SK-N-SH (cell line): Measurements from ENCODE around the gene PER1. TPM values are rescaled to one million over a fixed set of nuclear protein-coding genes. Genes with fewer than 3 reads are reported as not detected.

Experiments
- CTCF ChIA-PET: fragments of 300-600, 350-600 bp; formaldehyde crosslinking; extraction: SDS; loops from one replicate; lab custom pipeline; 2021; lab: Yijun Ruan, JAX
- POLR2A ChIA-PET: fragments of 350-600 bp; sonication (Branson Sonifier 250); formaldehyde crosslinking; extraction: SDS; loops from one replicate; lab custom pipeline; 2020; ENCODE audit warnings: antibody characterized with exemption, inconsistent platforms; lab: Yijun Ruan, JAX
- DNase-seq: peaks from one replicate; pipeline ENCODE4 v3.0.0; 2012
- H2AFZ ChIP-seq: fragments of 200-600 bp; sonication (generic); 2 replicates; pipeline ENCODE4 v1.8.1; 2016; ENCODE audit warnings: antibody characterized with exemption, mild to moderate bottlenecking, low read depth
- H3F3A ChIP-seq: fragments of 200-600 bp; sonication (generic); replicated peaks from 2 replicates; pipeline ENCODE3; 2016; ENCODE audit warnings: antibody characterized with exemption, mild to moderate bottlenecking; ENCODE audit not compliant: insufficient read depth
- H3K27ac ChIP-seq, 2 experiments: fragments of 200-500 bp in 1 of 2; fragments of 200-600 bp in 1 of 2; sonication (Bioruptor generic) in 1 of 2; sonication (generic), shearing (Covaris generic) in 1 of 2; 2 replicates each; pipeline versions ENCODE4 v1.5.1 to v1.6.1; 2014 to 2016; ENCODE audit warnings: low read depth in 2 of 2, inconsistent platforms in 1 of 2, low read length in 1 of 2, mild to moderate bottlenecking in 1 of 2, mixed read lengths in 1 of 2
- H3K27me3 ChIP-seq: fragments of 200-600 bp; sonication (generic), shearing (Covaris generic); 2 replicates; pipeline ENCODE4 v1.6.1; 2016; ENCODE audit warnings: mixed run types; ENCODE audit not compliant: insufficient read depth
- H3K36me3 ChIP-seq, 2 experiments: fragments of 200-500 bp in 1 of 2; fragments of 200-600 bp in 1 of 2; sonication (Bioruptor generic) in 1 of 2; sonication (generic) in 1 of 2; replicated peaks in 1 of 2; 2 replicates each; pipeline versions ENCODE3 to v1.5.1; 2014 to 2016; ENCODE audit warnings: low read length in 1 of 2, mild to moderate bottlenecking in 1 of 2; ENCODE audit not compliant: insufficient read depth in 2 of 2, control insufficient read depth in 1 of 2
- H3K4me1 ChIP-seq, 2 experiments: fragments of 200-500 bp in 1 of 2; fragments of 200-600 bp in 1 of 2; sonication (Bioruptor generic) in 1 of 2; sonication (generic), shearing (Covaris generic) in 1 of 2; 2 replicates each; pipeline versions ENCODE4 v1.5.1 to v1.6.1; 2014 to 2016; ENCODE audit warnings: low read depth in 1 of 2, low read length in 1 of 2, mixed run types in 1 of 2; ENCODE audit not compliant: insufficient read depth in 2 of 2, control insufficient read depth in 1 of 2
- H3K4me2 ChIP-seq: fragments of 200-600 bp; sonication (generic), shearing (Covaris generic); 2 replicates; pipeline ENCODE4 v1.6.1; 2017; ENCODE audit warnings: mixed run types
- H3K4me3 ChIP-seq, 2 experiments: fragments of 200-500 bp in 1 of 2; fragments of 200-600 bp in 1 of 2; sonication (Bioruptor generic) in 1 of 2; sonication (generic), shearing (Covaris generic) in 1 of 2; 2 replicates each; pipeline versions ENCODE4 v1.5.1 to v1.8.1; 2014 to 2016; ENCODE audit warnings: low read depth in 2 of 2, inconsistent platforms in 1 of 2, low read length in 1 of 2, mild to moderate bottlenecking in 1 of 2, mixed read lengths in 1 of 2, moderate library complexity in 1 of 2
- H3K79me2 ChIP-seq: fragments of 200-600 bp; sonication (generic); 2 replicates; pipeline ENCODE4 v1.8.1; 2017; ENCODE audit warnings: mild to moderate bottlenecking; ENCODE audit not compliant: insufficient read depth
- H3K9ac ChIP-seq: fragments of 200-600 bp; sonication (generic); 2 replicates; pipeline ENCODE4 v1.6.1; 2017; ENCODE audit warnings: mixed run types
- H3K9me2 ChIP-seq: fragments of 200-600 bp; sonication (generic); 2 replicates; pipeline ENCODE4 v1.6.1; 2017; ENCODE audit warnings: mixed run types
- H3K9me3 ChIP-seq: fragments of 200-600 bp; sonication (generic); 2 replicates; pipeline ENCODE4 v1.6.1; 2017; ENCODE audit warnings: mixed run types, mild to moderate bottlenecking, moderate library complexity
- H4K20me1 ChIP-seq: fragments of 200-600 bp; sonication (generic); 2 replicates; pipeline ENCODE4 v1.6.1; 2017; ENCODE audit warnings: mild to moderate bottlenecking, mixed run types; ENCODE audit not compliant: insufficient read depth
- CHD2 ChIP-seq: fragments of 150-350 bp; IDR thresholded peaks from 2 replicates; pipeline ENCODE4 v1.6.1; 2018; ENCODE audit warnings: low read length; ENCODE audit not compliant: partially characterized antibody
- ELF1 ChIP-seq: IDR thresholded peaks from 2 replicates; pipeline ENCODE4 v1.4.0; 2012
- EP300 ChIP-seq, 2 experiments: IDR thresholded peaks; 2 replicates each; pipeline versions ENCODE4 v1.4.0 to v1.6.1; 2012; ENCODE audit warnings: borderline replicate concordance in 1 of 2, low read depth in 1 of 2, low read length in 1 of 2
- FOSL2 ChIP-seq: IDR thresholded peaks from 2 replicates; pipeline ENCODE4 v1.4.0; 2012; ENCODE audit warnings: low read depth, mild to moderate bottlenecking, moderate library complexity, borderline replicate concordance
- FOXM1 ChIP-seq: IDR thresholded peaks from 2 replicates; pipeline ENCODE4 v1.4.0; 2012; ENCODE audit warnings: low read depth, mild to moderate bottlenecking
- GATA2 ChIP-seq: sonication (generic); formaldehyde crosslinking; IDR thresholded peaks from 2 replicates; pipeline ENCODE4 v1.5.0; 2020; ENCODE audit warnings: mild to moderate bottlenecking, missing genetic modification reagents
- MEF2A ChIP-seq: IDR thresholded peaks from 2 replicates; pipeline ENCODE4 v1.4.0; 2012; ENCODE audit warnings: low read depth, borderline replicate concordance
- MXI1 ChIP-seq: IDR thresholded peaks from 2 replicates; pipeline ENCODE4 v1.6.1; 2012; ENCODE audit warnings: mild to moderate bottlenecking, low read depth, low read length, improper control_type of control experiment
- NFIC ChIP-seq: IDR thresholded peaks from 2 replicates; pipeline ENCODE4 v1.4.0; 2012; ENCODE audit warnings: borderline replicate concordance
- PBX3 ChIP-seq: IDR thresholded peaks from 2 replicates; pipeline ENCODE4; 2012
- RCOR1 ChIP-seq: fragments of 150-350 bp; IDR thresholded peaks from 2 replicates; pipeline ENCODE4 v1.6.1; 2017; ENCODE audit warnings: antibody characterized with exemption, low read length
- RXRA ChIP-seq: IDR thresholded peaks from 2 replicates; pipeline ENCODE4 v1.4.0; 2012; ENCODE audit warnings: low read depth, mild to moderate bottlenecking, borderline replicate concordance
- SIN3A ChIP-seq: IDR thresholded peaks from 2 replicates; pipeline ENCODE4 v1.6.1; 2012; ENCODE audit warnings: low read depth, mild to moderate bottlenecking, low read length, moderate library complexity, borderline replicate concordance
- TAF1 ChIP-seq: IDR thresholded peaks from 2 replicates; pipeline ENCODE4 v1.6.1; 2012; ENCODE audit warnings: low read depth, mild to moderate bottlenecking, low read length, moderate library complexity, borderline replicate concordance
- TCF12 ChIP-seq: IDR thresholded peaks from 2 replicates; pipeline ENCODE4 v1.4.0; 2012
- TEAD4 ChIP-seq: IDR thresholded peaks from 2 replicates; pipeline ENCODE4 v1.4.0; 2012; ENCODE audit warnings: mild to moderate bottlenecking, borderline replicate concordance; ENCODE audit not compliant: insufficient read depth
- USF1 ChIP-seq: IDR thresholded peaks from 2 replicates; pipeline ENCODE4 v1.4.0; 2012; ENCODE audit warnings: low read depth, borderline replicate concordance
- WGBS: methylation state at CpG from one replicate; pipeline ENCODE4 v1.1.6; 2017; ENCODE audit warnings: low lambda C conversion rate; 5-methylcytosine and 5-hydroxymethylcytosine counted together
- polyA plus RNA-seq, 3 experiments: library from polyadenylated mRNA; depleted of rRNA; stranded (reverse); fragments of >200 nt; gene quantifications; 2 replicates each; pipeline ENCODE4 v1.2.3, GENCODE V29; 2012
- TF ChIP-seq, protein P1 (sequence below): IDR thresholded peaks from 2 replicates; pipeline ENCODE4 v1.4.0; 2012; ENCODE audit warnings: low read depth, borderline replicate concordance
- TF ChIP-seq, protein P2 (sequence below): IDR thresholded peaks from 2 replicates; pipeline ENCODE4 v1.4.0; 2012; ENCODE audit warnings: low read depth
- TF ChIP-seq, protein P3 (sequence below): IDR thresholded peaks from 2 replicates; pipeline ENCODE4 v1.6.1; 2012; ENCODE audit warnings: mild to moderate bottlenecking, low read depth, low read length, moderate library complexity

Gene PER1
- polyA plus RNA-seq, 1 of the 3 experiments (the other 2 are of a cell fraction): 56.8 TPM

DNA sequence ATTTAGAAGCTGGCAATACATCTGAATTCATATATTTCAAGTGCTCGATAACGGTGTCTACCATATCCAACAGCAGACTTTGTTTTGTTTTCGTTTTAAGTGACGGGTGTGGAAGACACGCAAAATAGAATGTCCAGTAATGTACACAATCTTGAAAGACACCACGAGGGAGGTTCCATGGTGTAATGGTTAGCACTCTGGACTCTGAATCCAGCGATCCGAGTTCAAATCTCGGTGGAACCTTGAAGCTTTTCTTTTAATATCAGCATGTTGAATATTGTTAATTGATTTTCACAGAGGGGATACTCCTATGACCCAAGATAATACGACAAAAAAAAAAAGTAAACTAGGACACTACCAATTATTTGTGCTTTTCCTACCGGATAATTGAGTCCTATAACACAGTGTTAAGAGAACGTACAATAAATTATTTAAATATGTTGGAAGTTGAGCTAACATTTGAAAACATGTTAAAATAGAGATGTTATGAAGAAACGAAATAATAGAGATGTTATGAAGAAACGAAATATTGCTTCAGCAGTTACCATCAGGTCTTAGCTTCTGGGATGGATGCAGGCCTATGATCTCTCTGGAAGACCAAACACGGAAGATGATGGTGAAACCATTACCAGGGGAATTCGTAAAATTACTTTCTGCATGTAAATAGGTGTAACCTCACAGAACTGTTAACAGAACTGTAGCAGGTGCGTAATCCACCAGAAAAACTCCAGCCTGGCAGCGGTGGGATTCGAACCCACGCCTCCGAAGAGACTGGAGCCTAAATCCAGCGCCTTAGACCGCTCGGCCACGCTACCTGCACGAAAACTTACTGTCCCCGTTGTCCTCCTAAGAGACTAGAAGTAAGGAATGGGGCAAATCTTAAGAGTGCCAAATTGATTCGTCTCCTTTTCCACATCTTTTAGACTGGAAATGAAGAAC is 32.4 kb downstream of the PER1 start:
- WGBS: 1% methylated on average over 28 of the region's 28 CpGs
- POLR2A ChIA-PET: interaction anchor here (0.6 to 1.4 kb wide), 4 partner anchors 53 to 434 kb away, joined by 3 to 6 read pairs (median 4); no protein-coding TSS in a partner anchor
- H3K4me2 ChIP-seq: peak overlapping the region; percentile 97
- H3K79me2 ChIP-seq: no peaks in the 10 kb centered on the region
- H3K4me3 ChIP-seq: peak overlapping the region; percentile 53 to 81
- peaks cover 15% of the 10 kb centered on the region for H4K20me1 ChIP-seq
- DNase-seq: peak; percentile 53
- TF ChIP-seq SIN3A: no peak
- TF ChIP-seq, protein P1, sequence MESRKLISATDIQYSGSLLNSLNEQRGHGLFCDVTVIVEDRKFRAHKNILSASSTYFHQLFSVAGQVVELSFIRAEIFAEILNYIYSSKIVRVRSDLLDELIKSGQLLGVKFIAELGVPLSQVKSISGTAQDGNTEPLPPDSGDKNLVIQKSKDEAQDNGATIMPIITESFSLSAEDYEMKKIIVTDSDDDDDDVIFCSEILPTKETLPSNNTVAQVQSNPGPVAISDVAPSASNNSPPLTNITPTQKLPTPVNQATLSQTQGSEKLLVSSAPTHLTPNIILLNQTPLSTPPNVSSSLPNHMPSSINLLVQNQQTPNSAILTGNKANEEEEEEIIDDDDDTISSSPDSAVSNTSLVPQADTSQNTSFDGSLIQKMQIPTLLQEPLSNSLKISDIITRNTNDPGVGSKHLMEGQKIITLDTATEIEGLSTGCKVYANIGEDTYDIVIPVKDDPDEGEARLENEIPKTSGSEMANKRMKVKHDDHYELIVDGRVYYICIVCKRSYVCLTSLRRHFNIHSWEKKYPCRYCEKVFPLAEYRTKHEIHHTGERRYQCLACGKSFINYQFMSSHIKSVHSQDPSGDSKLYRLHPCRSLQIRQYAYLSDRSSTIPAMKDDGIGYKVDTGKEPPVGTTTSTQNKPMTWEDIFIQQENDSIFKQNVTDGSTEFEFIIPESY: no peak
- no peak for TF ChIP-seq FOXM1
- no peak for TF ChIP-seq TAF1
- TF ChIP-seq FOSL2: peak; percentile 76
- TF ChIP-seq USF1: no peak; the same call in 1 of the 2 replicates
- peak in 1 of 2 experiments; percentile 17; a peak in 1 of 4 replicates for TF ChIP-seq EP300 (IDR thresholded peaks at IDR 0.05; ENCODE audit: borderline replicate concordance in 1 of 2, low read depth in 1 of 2, low read length in 1 of 2)
- no peak for TF ChIP-seq PBX3
- TF ChIP-seq CHD2: peak; percentile 80
- TF ChIP-seq TCF12: peak; percentile 25; the same call in 1 of the 2 replicates
- 0 out of 2 replicates have a peak, but pooled peaks have one; percentile 15 for TF ChIP-seq MXI1
- TF ChIP-seq RXRA: no peak; the same call in 1 of the 2 replicates
- 0 out of 2 replicates have a peak, but pooled peaks have one; percentile 28 for TF ChIP-seq NFIC
- TF ChIP-seq, protein P2, sequence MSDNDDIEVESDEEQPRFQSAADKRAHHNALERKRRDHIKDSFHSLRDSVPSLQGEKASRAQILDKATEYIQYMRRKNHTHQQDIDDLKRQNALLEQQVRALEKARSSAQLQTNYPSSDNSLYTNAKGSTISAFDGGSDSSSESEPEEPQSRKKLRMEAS: peak; percentile 41; the same call in 1 of the 2 replicates
- TF ChIP-seq TEAD4: peak; percentile 84
- TF ChIP-seq RCOR1: peak; percentile 68
- peak; percentile 43; the same call in 1 of the 2 replicates for TF ChIP-seq ELF1
- TF ChIP-seq, protein P3, sequence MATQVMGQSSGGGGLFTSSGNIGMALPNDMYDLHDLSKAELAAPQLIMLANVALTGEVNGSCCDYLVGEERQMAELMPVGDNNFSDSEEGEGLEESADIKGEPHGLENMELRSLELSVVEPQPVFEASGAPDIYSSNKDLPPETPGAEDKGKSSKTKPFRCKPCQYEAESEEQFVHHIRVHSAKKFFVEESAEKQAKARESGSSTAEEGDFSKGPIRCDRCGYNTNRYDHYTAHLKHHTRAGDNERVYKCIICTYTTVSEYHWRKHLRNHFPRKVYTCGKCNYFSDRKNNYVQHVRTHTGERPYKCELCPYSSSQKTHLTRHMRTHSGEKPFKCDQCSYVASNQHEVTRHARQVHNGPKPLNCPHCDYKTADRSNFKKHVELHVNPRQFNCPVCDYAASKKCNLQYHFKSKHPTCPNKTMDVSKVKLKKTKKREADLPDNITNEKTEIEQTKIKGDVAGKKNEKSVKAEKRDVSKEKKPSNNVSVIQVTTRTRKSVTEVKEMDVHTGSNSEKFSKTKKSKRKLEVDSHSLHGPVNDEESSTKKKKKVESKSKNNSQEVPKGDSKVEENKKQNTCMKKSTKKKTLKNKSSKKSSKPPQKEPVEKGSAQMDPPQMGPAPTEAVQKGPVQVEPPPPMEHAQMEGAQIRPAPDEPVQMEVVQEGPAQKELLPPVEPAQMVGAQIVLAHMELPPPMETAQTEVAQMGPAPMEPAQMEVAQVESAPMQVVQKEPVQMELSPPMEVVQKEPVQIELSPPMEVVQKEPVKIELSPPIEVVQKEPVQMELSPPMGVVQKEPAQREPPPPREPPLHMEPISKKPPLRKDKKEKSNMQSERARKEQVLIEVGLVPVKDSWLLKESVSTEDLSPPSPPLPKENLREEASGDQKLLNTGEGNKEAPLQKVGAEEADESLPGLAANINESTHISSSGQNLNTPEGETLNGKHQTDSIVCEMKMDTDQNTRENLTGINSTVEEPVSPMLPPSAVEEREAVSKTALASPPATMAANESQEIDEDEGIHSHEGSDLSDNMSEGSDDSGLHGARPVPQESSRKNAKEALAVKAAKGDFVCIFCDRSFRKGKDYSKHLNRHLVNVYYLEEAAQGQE: no peak
- TF ChIP-seq GATA2 (CRISPR knock-in tag): no peak
- no peak for TF ChIP-seq MEF2A
- TF ChIP-seq, all 33 proteins: peak for 10
- Histone ChIP-seq H3K9ac (peak overlapping the region; percentile 65; the same call in 1 of the 2 replicates), H3K27me3 (peaks cover 14% of the 10 kb centered on the region; the same call in 1 of the 2 replicates), H3K36me3 (no peaks in the 10 kb centered on the region), H3K4me1 (peaks cover 0 to 36% of the 10 kb centered on the region in 2 experiments; a peak in 2 of 4 replicates), H3K27ac (peak overlapping the region; percentile 63 to 72), H3F3A (peaks cover 23% of the 10 kb centered on the region), H3K9me2 (no peaks in the 10 kb centered on the region), H3K9me3 (no peaks in the 10 kb centered on the region), H2AFZ (peak overlapping the region; percentile 58; the same call in 1 of the 2 replicates)
- CTCF ChIA-PET: interaction anchor here (0.6 to 15.2 kb wide), 41 partner anchors 8 to 186 kb away, joined by 3 to 298 read pairs (median 7); partner anchors contain the start of genes ALOX12B, PER1, SLC25A35 and TMEM107
